ES-I3 (cell line): Measurements from ENCODE around the gene SH3BP2.

Experiments used
- H3K36me3 ChIP-seq: 2 replicates; pipeline ENCODE4 v1.6.1; 2013; ENCODE audit warnings: mild to moderate bottlenecking, low read length, control low read depth, moderate library complexity; ENCODE audit not compliant: insufficient read depth
- H3K4me1 ChIP-seq: 2 replicates; pipeline ENCODE4 v1.6.1; 2013; ENCODE audit warnings: mild to moderate bottlenecking, control low read depth, low read length; ENCODE audit not compliant: insufficient read depth
- H3K9ac ChIP-seq: 2 replicates; pipeline ENCODE4 v1.6.1; 2013; ENCODE audit warnings: low read depth, mild to moderate bottlenecking, low read length, moderate library complexity
- H3K9me3 ChIP-seq: 2 replicates; pipeline ENCODE4 v1.6.1; 2013; ENCODE audit warnings: mild to moderate bottlenecking, low read length, moderate library complexity; ENCODE audit not compliant: control insufficient read depth, insufficient read depth

The SH3BP2 gene

DNA sequence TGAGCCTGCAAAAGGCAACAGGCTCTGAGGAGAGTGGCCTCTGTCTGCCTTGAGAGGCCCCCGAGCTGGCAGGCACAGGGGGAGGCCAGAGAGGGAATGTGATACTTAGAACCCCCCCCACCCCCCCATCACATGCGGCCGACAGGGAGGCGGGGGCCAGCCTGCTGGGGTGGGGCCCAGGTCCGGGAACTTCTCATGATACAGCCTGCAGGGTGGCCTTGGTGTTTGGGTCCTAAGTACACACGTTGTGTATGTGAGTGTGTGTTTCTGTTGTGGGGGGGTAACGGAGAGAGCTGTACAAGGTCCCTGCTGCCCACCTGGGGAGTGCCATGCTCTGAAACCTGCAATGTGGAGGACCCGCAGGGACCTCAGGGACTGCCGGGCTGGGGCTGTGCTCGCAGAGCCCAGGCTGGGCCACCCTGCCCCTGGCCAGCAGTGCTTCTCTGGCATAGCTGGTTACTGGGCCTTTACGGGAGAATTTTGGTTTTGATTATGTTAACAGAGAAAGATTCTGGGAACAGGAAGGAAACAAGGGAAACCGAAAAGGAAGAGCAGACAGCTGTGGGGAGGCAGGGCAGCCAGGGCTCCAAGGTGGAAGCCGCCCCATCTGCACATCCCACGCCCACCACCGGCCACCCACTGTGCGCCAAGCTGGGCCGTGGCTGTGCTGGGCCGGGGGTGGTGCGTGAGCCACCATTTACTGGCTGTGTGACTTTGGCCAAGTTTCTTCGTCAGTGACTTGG lies 19.9 kb downstream of the SH3BP2 start:
- Histone ChIP-seq H3K9ac (no peak overlapping the region), H3K4me1 (peaks cover 16% of the 10 kb centered on the region; the same call in 1 of the 2 replicates), H3K9me3 (no peaks in the 10 kb centered on the region), H3K36me3 (no peaks in the 10 kb centered on the region)

GRCh38 chr4:2813446-2814405 lies 20.8 kb downstream of the SH3BP2 start:
- Histone ChIP-seq H3K4me1 (peaks cover 16% of the 10 kb centered on the region; the same call in 1 of the 2 replicates), H3K9ac (no peak overlapping the region), H3K9me3 (no peaks in the 10 kb centered on the region), H3K36me3 (no peaks in the 10 kb centered on the region)

DNA sequence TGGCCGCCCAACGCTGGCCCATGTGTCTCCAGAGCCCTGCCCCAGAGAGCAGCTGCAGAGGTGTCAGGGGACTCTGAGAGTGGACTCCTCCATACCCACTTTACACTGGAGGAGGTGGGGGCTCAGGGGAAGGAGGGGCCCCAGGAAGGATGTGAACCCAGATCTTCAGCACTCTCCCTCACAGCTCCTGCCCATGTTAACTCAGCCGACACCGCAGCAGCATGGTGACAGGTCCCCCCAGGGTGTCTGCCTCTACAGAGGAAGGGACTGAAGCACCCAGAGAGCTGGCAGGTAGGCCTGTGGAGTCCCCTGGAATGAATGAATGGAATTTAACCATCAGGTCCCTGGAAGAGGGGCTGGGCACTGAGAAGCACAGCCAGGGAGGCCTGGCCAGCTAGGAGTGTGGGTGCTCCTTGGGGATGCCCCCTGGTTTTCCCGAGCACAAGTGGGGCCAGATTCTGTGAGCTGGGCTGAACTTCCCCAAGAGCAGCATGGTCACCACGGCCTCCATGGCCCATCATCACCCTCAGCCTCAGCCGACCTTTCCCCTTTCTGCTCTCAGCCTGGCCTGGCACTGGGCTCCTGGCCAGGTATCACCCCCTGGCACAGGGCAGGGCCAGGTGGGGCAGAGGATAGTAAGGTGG lies 21.9 kb downstream of the SH3BP2 start:
- H3K36me3 ChIP-seq: no peaks in the 10 kb centered on the region
- H3K4me1 ChIP-seq: peaks cover 16% of the 10 kb centered on the region; the same call in 1 of the 2 replicates
- H3K9me3 ChIP-seq: no peaks in the 10 kb centered on the region
- H3K9ac ChIP-seq: no peak overlapping the region

DNA sequence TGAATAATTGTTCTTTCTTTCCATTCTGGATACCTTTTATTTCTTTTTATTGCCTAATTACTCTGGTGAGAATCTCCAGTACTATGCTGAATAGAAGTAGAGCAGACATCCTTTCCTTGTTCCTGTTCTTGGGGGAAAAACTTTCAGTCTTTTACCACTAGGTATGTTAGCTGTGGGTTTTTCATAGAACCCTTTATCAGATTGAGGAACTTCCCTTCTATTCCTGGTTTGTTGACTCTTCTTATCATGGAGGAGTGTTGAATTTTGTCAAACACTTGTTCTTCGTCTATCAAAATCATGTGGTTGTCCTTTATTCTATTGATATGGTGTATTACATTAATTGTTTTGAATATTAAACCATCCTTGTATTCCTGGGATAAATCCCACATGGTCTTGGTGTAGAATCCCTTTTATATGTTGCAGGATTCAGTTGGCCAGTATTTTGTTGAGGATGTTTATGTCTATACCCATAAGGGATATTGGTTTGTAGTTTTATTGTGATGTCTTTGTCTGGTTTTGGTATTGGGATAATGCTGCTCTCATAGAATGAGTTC lies 23.6 kb downstream of the SH3BP2 start:
- peaks cover 14% of the 10 kb centered on the region; the same call in 1 of the 2 replicates for H3K4me1 ChIP-seq
- H3K9ac ChIP-seq: no peak overlapping the region
- 0 out of 2 replicates have a peak, but pooled peaks cover 6% of the 10 kb centered on the region for H3K36me3 ChIP-seq
- no peaks in the 10 kb centered on the region for H3K9me3 ChIP-seq

DNA sequence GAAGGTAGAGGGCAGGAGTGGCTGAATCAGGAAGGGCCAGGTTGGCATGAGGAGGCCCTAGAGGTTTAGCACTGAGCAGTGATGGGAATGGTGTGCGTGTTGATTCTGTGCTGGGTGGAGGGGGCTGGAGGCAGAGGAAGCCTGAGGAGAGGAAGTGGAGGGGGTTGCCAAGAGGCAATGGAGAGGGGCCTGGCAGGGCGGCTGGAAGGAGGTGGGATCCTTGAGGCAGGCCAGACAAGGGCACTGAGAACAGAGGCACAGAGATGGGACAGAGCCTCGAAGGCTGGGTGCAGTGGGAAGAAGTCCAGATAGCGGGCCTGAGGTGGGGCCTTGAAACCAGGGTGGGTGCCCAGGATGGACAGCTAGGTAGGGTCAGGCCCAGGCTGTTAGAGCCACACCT lies 24.3 kb downstream of the SH3BP2 start:
- Histone ChIP-seq H3K36me3 (0 out of 2 replicates have a peak, but pooled peaks cover 6% of the 10 kb centered on the region), H3K9me3 (no peaks in the 10 kb centered on the region), H3K4me1 (peaks cover 7% of the 10 kb centered on the region; the same call in 1 of the 2 replicates), H3K9ac (no peak overlapping the region)

DNA sequence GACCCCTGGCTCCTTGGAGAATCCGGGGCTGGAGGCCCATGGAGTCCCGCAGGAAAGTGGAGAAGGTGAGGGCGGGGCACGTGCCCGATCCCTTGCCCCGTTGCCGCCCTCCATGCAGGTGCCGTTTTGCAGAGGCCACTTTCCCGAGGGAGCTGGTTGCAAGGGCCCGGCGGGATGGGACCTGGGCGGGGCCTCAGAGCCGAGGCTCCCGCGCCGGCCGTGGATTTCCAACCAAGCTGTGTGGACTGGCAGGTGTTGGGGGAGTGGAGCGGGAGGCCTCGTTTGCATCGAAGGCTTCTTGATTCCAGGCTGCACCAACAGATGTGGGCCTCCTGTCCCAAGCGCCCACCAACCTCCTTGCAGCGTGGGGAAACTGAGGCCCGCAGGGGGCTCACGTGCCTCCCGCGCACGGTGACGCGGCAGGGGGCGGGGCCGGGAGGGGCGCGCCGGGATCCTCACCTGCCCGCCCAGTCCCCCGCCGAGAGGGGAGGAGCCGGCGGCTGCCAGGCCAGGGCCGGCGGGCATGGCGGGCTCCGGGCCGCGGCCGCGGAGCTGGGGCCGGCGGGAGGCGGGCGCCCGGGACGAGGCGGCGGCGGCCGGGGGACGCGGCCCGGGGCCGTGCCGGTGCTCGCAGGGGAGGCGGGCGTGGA lies 24.9 kb downstream of the SH3BP2 start:
- Histone ChIP-seq H3K9me3 (no peaks in the 10 kb centered on the region), H3K4me1 (peaks cover 2% of the 10 kb centered on the region; the same call in 1 of the 2 replicates), H3K9ac (peak overlapping the region; percentile 77), H3K36me3 (0 out of 2 replicates have a peak, but pooled peaks cover 6% of the 10 kb centered on the region)

DNA sequence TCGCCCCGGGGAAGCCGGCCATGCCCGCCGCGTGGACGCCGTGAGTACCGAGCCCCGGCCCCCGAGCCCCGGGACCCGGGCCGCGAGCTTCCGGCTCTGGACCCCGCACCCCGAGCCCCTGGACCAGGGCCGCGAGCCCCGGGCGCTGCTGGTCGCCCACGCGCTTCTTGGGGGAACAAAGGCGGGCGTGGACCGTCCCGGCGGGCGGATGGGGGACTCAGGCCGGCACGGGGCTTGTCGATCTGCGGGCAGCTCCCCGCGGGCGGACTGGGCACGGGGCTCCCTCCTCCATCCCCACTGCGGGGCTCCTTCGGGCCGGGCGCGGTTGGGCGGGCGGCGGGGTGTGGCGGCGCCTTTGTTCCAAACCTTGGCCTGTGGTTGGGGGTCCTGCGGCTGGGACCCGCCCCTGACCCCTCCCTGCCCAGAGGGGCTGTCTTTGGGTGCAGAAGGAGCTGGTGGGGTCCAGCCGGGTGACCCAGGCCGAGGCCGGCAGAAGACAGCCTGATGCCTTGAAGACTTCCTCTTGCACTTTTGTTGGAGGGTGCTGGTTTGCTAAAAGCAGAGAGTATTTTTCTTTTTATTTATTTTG lies 25.6 kb downstream of the SH3BP2 start:
- Histone ChIP-seq H3K9ac (peak overlapping the region; percentile 77), H3K4me1 (no peaks in the 10 kb centered on the region), H3K9me3 (no peaks in the 10 kb centered on the region), H3K36me3 (0 out of 2 replicates have a peak, but pooled peaks cover 6% of the 10 kb centered on the region)

- 0 out of 2 replicates have a peak, but pooled peaks cover 6% of the 10 kb centered on the region for H3K36me3 ChIP-seq
- H3K9ac ChIP-seq: no peak overlapping the region
Measured at GRCh38 chr4:2819244-2820215, 26.6 kb downstream of the SH3BP2 start.

DNA sequence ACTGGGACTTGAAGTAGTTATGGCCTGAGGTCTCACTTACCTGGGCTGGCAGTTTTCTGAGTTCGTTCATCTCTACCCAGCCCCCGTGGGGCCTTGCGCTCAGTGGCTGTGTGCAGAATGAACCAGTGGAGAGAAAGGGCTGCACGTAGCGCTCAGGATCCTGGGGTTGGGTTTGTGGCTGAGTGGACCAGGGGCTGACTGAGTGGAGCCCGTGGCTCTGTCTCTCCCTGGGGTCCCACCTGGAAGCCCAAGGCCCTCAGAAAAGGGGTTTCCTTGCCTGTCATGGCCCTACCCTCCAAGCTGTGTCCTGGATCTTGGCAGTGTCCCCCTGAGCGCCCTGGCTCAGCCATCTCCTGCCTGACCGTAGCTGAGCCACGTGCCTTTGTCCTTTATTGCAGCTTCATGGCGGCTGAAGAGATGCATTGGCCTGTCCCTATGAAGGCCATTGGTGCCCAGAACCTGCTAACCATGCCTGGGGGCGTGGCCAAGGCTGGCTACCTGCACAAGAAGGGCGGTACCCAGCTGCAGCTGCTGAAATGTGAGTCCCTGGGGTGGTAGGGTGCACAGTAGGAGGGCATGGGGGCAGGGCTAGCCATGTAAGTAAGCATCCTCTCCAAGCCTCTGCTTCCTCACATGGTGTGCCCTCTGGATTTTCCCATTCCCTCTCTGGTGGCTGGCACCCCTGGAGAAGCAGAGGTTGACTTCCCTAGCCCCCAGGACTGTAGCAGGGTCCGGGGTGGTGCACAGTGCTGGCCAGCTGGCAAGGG lies 27.5 kb downstream of the SH3BP2 start:
- Histone ChIP-seq H3K9me3 (no peaks in the 10 kb centered on the region), H3K9ac (no peak overlapping the region), H3K4me1 (no peaks in the 10 kb centered on the region), H3K36me3 (0 out of 2 replicates have a peak, but pooled peaks cover 6% of the 10 kb centered on the region)

More at GRCh38 chr4:2819244-2820215, 26.6 kb downstream of the SH3BP2 start:
- Histone ChIP-seq H3K9me3 (no peaks in the 10 kb centered on the region), H3K4me1 (no peaks in the 10 kb centered on the region)

- H3K9me3 ChIP-seq: no peaks in the 10 kb centered on the region
- H3K36me3 ChIP-seq: 0 out of 2 replicates have a peak, but pooled peaks cover 6% of the 10 kb centered on the region
- H3K9ac ChIP-seq: no peak overlapping the region
- H3K4me1 ChIP-seq: no peaks in the 10 kb centered on the region
Measured at GRCh38 chr4:2822461-2823300, 29.8 kb downstream of the SH3BP2 start.

DNA sequence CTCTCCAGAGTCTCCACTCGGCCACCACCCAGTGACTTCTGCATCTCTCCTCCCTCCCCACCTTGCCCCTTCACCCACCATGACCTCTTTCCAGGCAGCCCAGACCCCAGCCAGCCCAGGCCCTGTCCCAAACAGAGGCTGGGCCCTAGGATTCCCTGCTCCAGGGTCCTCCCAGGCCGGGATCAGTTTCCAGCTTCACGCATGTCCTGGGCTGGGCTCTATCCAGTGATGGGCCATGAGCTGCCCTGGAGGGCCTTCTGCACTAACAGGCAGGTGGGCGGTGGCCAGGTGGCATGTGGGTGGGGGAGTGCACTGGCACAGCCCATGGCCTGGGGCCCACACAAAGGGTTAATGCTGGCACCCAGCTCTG lies 30.4 kb downstream of the SH3BP2 start:
- Histone ChIP-seq H3K9ac (no peak overlapping the region), H3K4me1 (no peaks in the 10 kb centered on the region), H3K36me3 (0 out of 2 replicates have a peak, but pooled peaks cover 6% of the 10 kb centered on the region), H3K9me3 (no peaks in the 10 kb centered on the region)
